SU-DHL-6 (cell line): ENCODE results near the gene CNTNAP3.
"Not testable (repeated sequence)": the region's sequence is repeated elsewhere in the genome, so short reads cannot be mapped to it uniquely, and the experiment has no call there.

Source experiments
- H2AFZ ChIP-seq: fragments of 200-600 bp; sonication (generic); 2 replicates; pipeline ENCODE4 v1.6.1; 2014; ENCODE audit warnings: low read depth, mild to moderate bottlenecking, moderate library complexity, mixed read lengths, antibody characterized with exemption, low read length; ENCODE audit not compliant: severe bottlenecking
- H3F3A ChIP-seq: fragments of 200-600 bp; shearing (Covaris generic); 2 replicates; pipeline ENCODE4 v1.6.0; 2016; ENCODE audit warnings: antibody characterized with exemption, mild to moderate bottlenecking; ENCODE audit not compliant: insufficient read depth
- H3K27ac ChIP-seq: fragments of 200-600 bp; sonication (generic); 2 replicates; pipeline ENCODE4 v1.5.1; 2016; ENCODE audit warnings: low read depth, mild to moderate bottlenecking, low read length, moderate library complexity, mixed read lengths
- H3K27me3 ChIP-seq: fragments of 200-600 bp; sonication (generic), shearing (Covaris generic); 2 replicates; pipeline ENCODE4 v1.6.0; 2014; ENCODE audit warnings: mild to moderate bottlenecking, low read length
- H3K36me3 ChIP-seq: fragments of 200-600 bp; sonication (generic); 2 replicates; pipeline ENCODE4 v1.6.1; 2014; ENCODE audit warnings: mild to moderate bottlenecking, low read length, mixed read lengths
- H3K4me2 ChIP-seq: fragments of 300-600, 200-600 bp; shearing (Covaris generic), sonication (generic); 2 replicates; pipeline ENCODE4 v1.6.0; 2014; ENCODE audit warnings: low read length, low read depth, mild to moderate bottlenecking; ENCODE audit not compliant: poor library complexity, severe bottlenecking
- H3K4me3 ChIP-seq: fragments of 200-600 bp; sonication (generic); 2 replicates; pipeline ENCODE4 v1.5.1; 2014; ENCODE audit warnings: antibody characterized with exemption, low read length, mild to moderate bottlenecking, mixed read lengths; ENCODE audit not compliant: insufficient read depth, poor library complexity, severe bottlenecking
- H3K79me2 ChIP-seq: fragments of 200-600 bp; sonication (generic); 2 replicates; pipeline ENCODE4 v1.6.1; 2014; ENCODE audit warnings: mild to moderate bottlenecking, low read length, moderate library complexity; ENCODE audit not compliant: insufficient read depth
- H3K9ac ChIP-seq: fragments of 200-600 bp; sonication (generic); 2 replicates; pipeline ENCODE4 v1.7.0; 2014; ENCODE audit warnings: mild to moderate bottlenecking, low read length
- H3K9me2 ChIP-seq: fragments of 200-600 bp; sonication (generic); replicated peaks from 2 replicates; pipeline ENCODE4 v1.6.1; 2014; ENCODE audit warnings: low read length; ENCODE audit not compliant: insufficient read depth
- H3K9me3 ChIP-seq: fragments of 200-600 bp; sonication (generic); 2 replicates; pipeline ENCODE4 v1.6.1; 2014; ENCODE audit warnings: low read length, mixed read lengths; ENCODE audit not compliant: insufficient read depth
- H4K20me1 ChIP-seq: fragments of 200-600 bp; sonication (generic); 2 replicates; pipeline ENCODE4 v1.6.1; 2014; ENCODE audit warnings: low read depth, mild to moderate bottlenecking, antibody characterized with exemption, low read length, moderate library complexity, mixed read lengths

Gene CNTNAP3

DNA sequence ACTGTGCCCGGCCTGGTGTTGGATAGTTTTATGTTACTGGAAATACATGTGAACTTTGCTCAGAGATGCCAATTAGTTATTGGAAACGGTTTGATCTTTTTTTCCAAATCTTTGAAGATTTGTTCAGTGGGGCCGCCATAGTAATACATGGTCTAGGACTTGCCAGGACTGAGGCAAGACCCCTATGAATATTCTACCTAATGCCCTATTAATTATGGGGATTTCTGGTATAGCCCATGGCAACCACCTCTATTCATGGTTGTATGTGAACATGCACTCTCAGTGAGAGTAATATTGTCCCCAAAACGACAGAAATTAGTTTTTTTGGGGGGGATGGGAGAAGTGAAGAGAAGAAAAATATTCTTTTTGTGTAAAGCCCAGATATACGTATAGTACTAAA is 220.3 kb downstream of the CNTNAP3 start:
- not testable (repeated sequence) for H3K9ac ChIP-seq, H4K20me1 ChIP-seq

DNA sequence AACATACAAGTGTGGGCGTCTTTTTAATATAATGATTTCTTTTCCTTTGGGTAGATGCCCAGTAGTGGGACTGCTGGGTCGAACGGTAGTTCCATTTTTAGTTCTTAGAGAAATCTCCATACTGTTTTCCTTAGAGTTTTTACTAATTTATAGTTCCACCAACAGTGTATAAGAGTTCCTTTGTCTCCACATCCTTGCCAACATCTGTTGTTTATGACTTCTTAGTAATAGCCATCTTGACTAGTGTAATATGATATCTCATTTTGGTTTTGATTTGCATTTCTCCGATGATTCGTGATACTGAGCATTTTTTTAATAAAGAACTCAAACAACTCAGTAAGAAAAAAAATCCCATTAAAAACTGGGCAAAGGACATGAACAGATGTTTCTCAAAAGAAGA is 225.0 kb downstream of the CNTNAP3 start:
- not testable (repeated sequence) for H3K27ac ChIP-seq, H4K20me1 ChIP-seq, H2AFZ ChIP-seq, H3K36me3 ChIP-seq, H3K79me2 ChIP-seq, H3K9me2 ChIP-seq, H3K9ac ChIP-seq, H3F3A ChIP-seq, H3K27me3 ChIP-seq, H3K4me2 ChIP-seq, H3K4me3 ChIP-seq, H3K9me3 ChIP-seq

More for the DNA sequence above, 220.3 kb downstream of the CNTNAP3 start:
- not testable (repeated sequence) for H3K4me3 ChIP-seq, H2AFZ ChIP-seq, H3K9me3 ChIP-seq, H3F3A ChIP-seq, H3K27ac ChIP-seq, H3K79me2 ChIP-seq, H3K36me3 ChIP-seq, H3K9me2 ChIP-seq, H3K27me3 ChIP-seq, H3K4me2 ChIP-seq

DNA sequence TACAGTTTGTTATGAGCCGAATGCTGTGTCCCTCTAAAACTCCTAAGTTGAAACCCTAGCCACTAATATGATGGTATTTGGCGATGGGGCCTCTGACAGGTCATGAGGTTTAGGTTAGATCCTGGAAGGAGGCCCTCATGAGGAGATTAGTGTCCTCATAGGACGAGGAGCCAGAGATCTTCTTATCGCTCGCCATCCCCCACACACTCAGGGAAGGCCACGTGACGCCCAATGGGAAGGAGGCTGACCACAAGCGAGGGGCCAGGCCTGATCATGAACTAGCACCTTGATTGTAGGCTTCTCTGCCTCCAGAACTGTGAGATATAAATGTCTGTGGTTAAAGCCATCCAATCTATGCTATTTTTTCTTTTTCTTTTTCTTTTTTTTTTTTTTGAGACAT is 233.5 kb downstream of the CNTNAP3 start:
- H3K27me3 ChIP-seq, H4K20me1 ChIP-seq, H3K4me2 ChIP-seq, H3K27ac ChIP-seq, H3K9me2 ChIP-seq, H2AFZ ChIP-seq, H3K9me3 ChIP-seq, H3K79me2 ChIP-seq, H3K4me3 ChIP-seq, H3K9ac ChIP-seq, H3F3A ChIP-seq, H3K36me3 ChIP-seq: not testable (repeated sequence)

DNA sequence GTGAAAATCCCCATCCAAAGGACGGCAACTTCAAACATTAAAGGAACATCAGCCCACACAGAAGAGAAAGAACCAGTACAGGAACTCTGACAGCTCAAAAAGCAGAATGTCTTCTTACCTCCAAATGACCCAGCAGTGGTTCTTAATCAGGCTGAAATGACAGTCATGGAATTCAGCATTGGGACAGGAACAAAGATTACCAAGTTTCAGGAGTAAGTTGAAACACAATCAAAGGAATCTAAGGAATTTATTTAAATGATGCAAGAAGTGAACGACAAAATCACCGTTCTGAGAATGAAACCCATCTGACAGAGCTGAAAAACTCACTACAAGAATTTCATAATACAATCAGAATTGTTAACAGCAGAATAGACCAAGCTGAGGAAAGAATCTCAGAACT is 241.1 kb downstream of the CNTNAP3 start:
- not testable (repeated sequence) for H4K20me1 ChIP-seq, H3F3A ChIP-seq, H3K4me2 ChIP-seq, H3K9me2 ChIP-seq, H3K27me3 ChIP-seq, H2AFZ ChIP-seq, H3K4me3 ChIP-seq, H3K79me2 ChIP-seq, H3K36me3 ChIP-seq, H3K9ac ChIP-seq, H3K9me3 ChIP-seq, H3K27ac ChIP-seq

DNA sequence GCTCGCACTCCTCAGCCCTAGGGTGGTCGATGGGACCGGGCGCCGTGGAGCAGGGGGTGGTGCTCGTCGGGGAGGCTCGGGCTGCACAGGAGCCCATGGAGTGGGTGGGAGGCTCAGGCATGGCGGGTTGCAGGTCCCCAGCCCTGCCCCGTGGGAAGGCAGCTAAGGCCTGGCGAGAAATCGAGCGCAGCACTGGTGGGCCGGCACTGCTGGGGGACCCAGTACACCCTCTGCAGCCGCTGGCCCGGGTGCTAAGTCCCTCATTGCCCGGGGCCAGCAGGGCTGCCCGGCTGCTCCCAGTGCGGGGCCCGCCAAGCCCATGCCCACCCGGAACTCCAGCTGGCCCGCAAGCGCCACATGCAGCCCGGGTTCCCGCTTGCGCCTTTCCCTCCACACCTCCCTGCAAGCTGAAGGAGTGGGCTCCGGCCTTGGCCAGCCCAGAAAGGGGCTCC is 245.6 kb downstream of the CNTNAP3 start:
- H3K4me2 ChIP-seq, H3K4me3 ChIP-seq, H2AFZ ChIP-seq: not testable (repeated sequence)

DNA sequence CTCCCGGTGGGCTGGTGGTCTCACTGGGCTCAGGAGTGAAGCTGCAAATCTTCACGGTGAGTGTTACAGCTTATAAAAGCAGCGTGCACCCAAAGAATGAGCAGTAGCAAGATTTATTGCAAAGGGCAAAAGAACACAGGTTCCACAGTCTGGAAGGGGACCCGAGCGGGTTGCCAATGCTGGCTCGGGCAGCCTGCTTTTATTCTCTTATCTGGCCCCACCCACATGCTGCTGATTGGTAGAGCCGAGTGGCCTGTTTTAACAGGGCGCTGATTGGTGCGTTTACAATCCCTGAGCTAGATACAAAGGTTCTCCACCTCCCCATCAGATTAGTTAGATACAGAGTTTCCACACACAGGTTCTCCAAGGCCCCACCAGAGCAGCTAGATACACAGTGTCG is 246.2 kb downstream of the CNTNAP3 start:
- H3K9me3 ChIP-seq, H3K9ac ChIP-seq, H3K27ac ChIP-seq, H4K20me1 ChIP-seq, H3K36me3 ChIP-seq, H3K4me3 ChIP-seq, H3K79me2 ChIP-seq, H3K27me3 ChIP-seq, H3K4me2 ChIP-seq, H3K9me2 ChIP-seq, H2AFZ ChIP-seq, H3F3A ChIP-seq: not testable (repeated sequence)

More for the DNA sequence above, 245.6 kb downstream of the CNTNAP3 start:
- not testable (repeated sequence) for H3K36me3 ChIP-seq, H3K9me3 ChIP-seq, H4K20me1 ChIP-seq, H3K27ac ChIP-seq, H3F3A ChIP-seq, H3K27me3 ChIP-seq, H3K79me2 ChIP-seq, H3K9me2 ChIP-seq, H3K9ac ChIP-seq

DNA sequence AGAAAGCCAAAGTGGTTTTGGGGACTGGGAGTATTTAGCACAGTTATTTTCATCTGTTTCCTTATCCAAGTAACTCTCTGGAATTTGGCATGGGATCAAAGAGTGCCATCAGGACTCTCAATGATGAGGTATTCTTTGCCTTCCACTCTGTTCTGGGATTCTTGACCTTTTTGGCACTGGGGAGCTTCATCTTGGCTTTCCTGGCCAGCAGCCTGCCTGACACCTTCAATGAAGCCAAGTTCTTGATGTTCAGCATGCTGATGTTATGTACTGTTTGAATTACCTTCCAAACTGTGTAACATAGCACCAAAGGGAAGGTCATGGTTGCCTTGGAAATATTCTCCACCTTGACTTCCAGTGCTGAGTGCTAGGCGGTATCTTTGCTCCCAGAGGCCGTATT is 248.8 kb downstream of the CNTNAP3 start:
- not testable (repeated sequence) for H3K9me2 ChIP-seq, H3K4me2 ChIP-seq, H3K9me3 ChIP-seq, H4K20me1 ChIP-seq, H3K79me2 ChIP-seq, H2AFZ ChIP-seq, H3K36me3 ChIP-seq, H3K4me3 ChIP-seq, H3K27ac ChIP-seq, H3K27me3 ChIP-seq, H3K9ac ChIP-seq, H3F3A ChIP-seq

DNA sequence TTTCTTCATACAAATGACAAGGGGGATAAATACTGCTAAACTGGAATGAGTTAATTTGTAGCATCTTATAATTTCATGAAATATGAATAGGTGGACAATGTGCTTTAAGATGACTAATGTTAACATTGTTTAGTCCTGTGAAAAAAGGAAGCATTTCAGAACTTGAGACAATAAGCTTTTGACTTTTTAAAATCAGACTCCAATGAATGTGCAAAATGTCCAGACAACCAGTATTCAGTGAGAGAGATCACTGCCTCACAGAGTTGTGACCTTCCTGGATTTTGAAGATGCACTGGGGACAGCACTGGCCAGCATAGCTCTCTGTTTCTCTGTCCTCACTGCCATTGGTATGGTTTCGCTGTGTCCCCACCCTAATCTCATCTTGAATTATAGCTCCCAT is 249.7 kb downstream of the CNTNAP3 start:
- not testable (repeated sequence) for H3K4me3 ChIP-seq, H4K20me1 ChIP-seq, H3F3A ChIP-seq, H3K36me3 ChIP-seq, H3K27me3 ChIP-seq, H3K9me2 ChIP-seq, H3K9me3 ChIP-seq, H2AFZ ChIP-seq, H3K27ac ChIP-seq, H3K9ac ChIP-seq, H3K79me2 ChIP-seq, H3K4me2 ChIP-seq
